22Rv1 (cell line): ENCODE results near the gene SSTR3.

Experiments used
- H3K27ac ChIP-seq: fragments of 450-650 bp; 2 replicates; pipeline ENCODE4 v1.5.1; 2017
- CTCF ChIP-seq: fragments of 450-650 bp; IDR thresholded peaks from 2 replicates; pipeline ENCODE4 v1.5.1; 2017; ENCODE audit warnings: mild to moderate bottlenecking
- ZFX ChIP-seq: fragments of 450-650 bp; IDR thresholded peaks from 2 replicates; pipeline ENCODE4 v1.6.1; 2017; ENCODE audit warnings: antibody characterized with exemption, borderline replicate concordance

Gene SSTR3

GRCh38 chr22:37178350-37179125 is 33.7 kb downstream of the SSTR3 start:
- TF ChIP-seq ZFX (no peak), CTCF (no peak)

GRCh38 chr22:37177755-37178154 is 34.5 kb downstream of the SSTR3 start:
- H3K27ac ChIP-seq = no peak overlapping the region

More at GRCh38 chr22:37178350-37179125, 33.7 kb downstream of the SSTR3 start:
- H3K27ac ChIP-seq = no peak overlapping the region

GRCh38 chr22:37177221-37177620 is 35.1 kb downstream of the SSTR3 start:
- TF ChIP-seq CTCF = no peak
- no peak for TF ChIP-seq ZFX
- no peak overlapping the region for H3K27ac ChIP-seq

More at GRCh38 chr22:37177755-37178154, 34.5 kb downstream of the SSTR3 start:
- no peak for TF ChIP-seq ZFX
- TF ChIP-seq CTCF = no peak

- no peak for TF ChIP-seq ZFX
- no peak for TF ChIP-seq CTCF
- no peak overlapping the region for H3K27ac ChIP-seq
Observed at GRCh38 chr22:37176464-37177061, 35.7 kb downstream of the SSTR3 start.

GRCh38 chr22:37175414-37176281 is 36.6 kb downstream of the SSTR3 start:
- H3K27ac ChIP-seq = no peak overlapping the region
- no peak for TF ChIP-seq ZFX
- TF ChIP-seq CTCF = no peak

GRCh38 chr22:37174964-37175363 is 37.3 kb downstream of the SSTR3 start:
- TF ChIP-seq CTCF (no peak), ZFX (no peak)
- no peak overlapping the region for H3K27ac ChIP-seq

- no peak for TF ChIP-seq CTCF
- no peak for TF ChIP-seq ZFX
- H3K27ac ChIP-seq = no peak overlapping the region
Observed at GRCh38 chr22:37173709-37174108, 38.6 kb downstream of the SSTR3 start.
